Large intestine (tissue), 3 donors: ENCODE measurements around the gene WDR83. TPM values are rescaled to one million over a fixed set of nuclear protein-coding genes. Genes with fewer than 3 reads are reported as not detected.

Experiments used
- DNase-seq, 2 donors: peaks; one replicate each; pipeline versions ENCODE4 v3.0.0 to v3.0.0-alpha.2; 2013
- H3K27ac ChIP-seq: one replicate; pipeline ENCODE4 v1.5.1; 2013; ENCODE audit warnings: low read length
- H3K27me3 ChIP-seq: 2 replicates; pipeline ENCODE4 v1.6.1; 2013; ENCODE audit warnings: low read length; ENCODE audit not compliant: control insufficient read depth, insufficient read depth
- H3K36me3 ChIP-seq: 2 replicates; pipeline ENCODE4 v1.6.1; 2013; ENCODE audit warnings: low read length; ENCODE audit not compliant: control insufficient read depth, insufficient read depth
- H3K4me1 ChIP-seq: one replicate; pipeline ENCODE4 v1.6.1; 2013; ENCODE audit warnings: low read length; ENCODE audit not compliant: control insufficient read depth, insufficient read depth
- H3K4me3 ChIP-seq: one replicate; pipeline ENCODE4 v1.5.1; 2013; ENCODE audit warnings: low read length
- H3K9me3 ChIP-seq: one replicate; pipeline ENCODE4 v1.6.1; 2013; ENCODE audit warnings: mild to moderate bottlenecking, low read depth, low read length, moderate library complexity; ENCODE audit not compliant: control insufficient read depth
- WGBS: methylation state at CpG from one replicate; pipeline ENCODE4 v1.1.5; 2013; ENCODE audit warnings: low lambda C conversion rate; ENCODE audit not compliant: insufficient coverage; 5-methylcytosine and 5-hydroxymethylcytosine counted together
- polyA plus RNA-seq: library from polyadenylated mRNA; unstranded; fragments of 120-200 nt; gene quantifications from one replicate; pipeline ENCODE4 v1.2.1, GENCODE V29; 2013

The WDR83 gene
- polyA plus RNA-seq, 1 donor = 20.5 TPM

DNA sequence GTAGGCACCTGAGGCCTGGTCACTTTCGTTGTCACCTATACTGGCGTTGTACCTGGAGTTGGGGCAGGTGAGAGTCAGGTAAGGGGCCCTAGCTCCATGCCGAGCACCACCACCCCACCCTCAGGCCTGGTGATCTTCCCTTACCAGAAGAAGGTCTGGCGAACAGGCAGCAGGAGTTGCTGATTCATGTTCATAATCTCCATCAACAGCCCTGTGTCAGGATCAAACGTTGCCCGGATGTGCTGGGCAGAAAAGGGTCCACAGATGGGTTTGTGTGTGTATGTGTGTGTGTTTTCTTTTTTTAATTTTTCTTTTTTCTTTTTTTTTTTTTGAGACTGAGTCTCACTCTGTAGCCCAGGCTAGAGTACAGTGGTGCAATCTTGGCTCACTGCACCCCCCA, 14.4 kb upstream of the WDR83 start:
- peaks cover 5% of the 10 kb centered on the region for H3K4me1 ChIP-seq
- no CpG with 5 or more reads among the region's 6 CpGs for WGBS
- no peak overlapping the region for H3K27ac ChIP-seq
- H3K27me3 ChIP-seq = no peaks in the 10 kb centered on the region
- H3K4me3 ChIP-seq = no peak overlapping the region
- peaks cover under 1% of the 10 kb centered on the region for H3K9me3 ChIP-seq
- H3K36me3 ChIP-seq = peaks cover 13% of the 10 kb centered on the region
- DNase-seq = no peak

- Histone ChIP-seq H3K4me1 (no peaks in the 10 kb centered on the region), H3K36me3 (peaks cover 22% of the 10 kb centered on the region), H3K27me3 (no peaks in the 10 kb centered on the region), H3K27ac (no peak overlapping the region), H3K9me3 (peaks cover 6% of the 10 kb centered on the region), H3K4me3 (no peak overlapping the region)
- 67% methylated on average over 1 of the region's 8 CpGs for WGBS
- DNase-seq = no peak
Observed at GRCh38 chr19:12655546-12655945, 11.1 kb upstream of the WDR83 start.

DNA sequence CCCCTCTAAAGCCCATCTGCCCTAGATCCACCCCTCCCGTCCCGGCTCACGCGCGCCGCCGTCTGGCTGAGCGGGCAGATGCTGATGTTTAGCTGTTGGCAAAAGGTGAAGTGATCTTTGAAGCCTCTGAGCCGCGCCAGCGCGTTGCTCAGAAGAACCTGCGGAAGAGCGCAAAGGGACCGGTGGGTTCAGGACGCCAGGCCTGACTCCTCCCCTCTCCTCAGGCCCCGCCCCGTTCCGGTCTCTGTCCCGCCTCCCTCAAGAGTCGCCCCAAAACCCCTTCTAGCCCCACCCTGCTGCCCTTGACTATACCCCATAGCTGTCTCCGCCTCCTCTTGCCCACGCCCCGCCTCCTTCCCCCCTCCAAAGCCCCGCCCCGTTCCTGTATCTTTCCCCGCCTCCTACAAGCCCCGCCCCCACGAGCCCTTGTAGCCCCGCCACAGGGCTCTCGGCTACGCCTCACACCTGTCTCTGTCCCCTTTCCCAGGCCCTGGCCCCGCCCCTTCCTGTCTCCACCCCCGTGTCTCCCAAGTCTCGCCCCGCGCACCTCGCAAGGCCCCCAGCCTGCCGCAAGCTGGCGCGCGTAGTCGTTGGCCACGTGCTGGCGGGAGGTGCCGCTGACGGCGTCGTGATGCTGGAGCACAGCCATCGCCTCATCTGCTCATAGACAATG, 9.6 kb upstream of the WDR83 start:
- WGBS = no CpG with 5 or more reads among the region's 50 CpGs
- H3K4me3 ChIP-seq = no peak overlapping the region
- no peak overlapping the region for H3K27ac ChIP-seq
- no peaks in the 10 kb centered on the region for H3K27me3 ChIP-seq
- H3K4me1 ChIP-seq = no peaks in the 10 kb centered on the region
- DNase-seq = no peak
- H3K9me3 ChIP-seq = peaks cover 6% of the 10 kb centered on the region
- peaks cover 34% of the 10 kb centered on the region for H3K36me3 ChIP-seq

GRCh38 chr19:12657966-12658365, 8.6 kb upstream of the WDR83 start:
- H3K4me3 ChIP-seq = no peak overlapping the region
- H3K27ac ChIP-seq = no peak overlapping the region
- no peaks in the 10 kb centered on the region for H3K27me3 ChIP-seq
- WGBS = no CpG with 5 or more reads among the region's 22 CpGs
- peaks cover 6% of the 10 kb centered on the region for H3K9me3 ChIP-seq
- no peak for DNase-seq
- no peaks in the 10 kb centered on the region for H3K4me1 ChIP-seq
- H3K36me3 ChIP-seq = peaks cover 37% of the 10 kb centered on the region

GRCh38 chr19:12660980-12661379, 5.6 kb upstream of the WDR83 start:
- Histone ChIP-seq H3K27ac (no peak overlapping the region), H3K27me3 (no peaks in the 10 kb centered on the region), H3K9me3 (peaks cover 6% of the 10 kb centered on the region), H3K4me3 (no peak overlapping the region), H3K4me1 (no peaks in the 10 kb centered on the region), H3K36me3 (peaks cover 38% of the 10 kb centered on the region)
- no peak for DNase-seq
- WGBS = no CpG with 5 or more reads among the region's 12 CpGs

DNA sequence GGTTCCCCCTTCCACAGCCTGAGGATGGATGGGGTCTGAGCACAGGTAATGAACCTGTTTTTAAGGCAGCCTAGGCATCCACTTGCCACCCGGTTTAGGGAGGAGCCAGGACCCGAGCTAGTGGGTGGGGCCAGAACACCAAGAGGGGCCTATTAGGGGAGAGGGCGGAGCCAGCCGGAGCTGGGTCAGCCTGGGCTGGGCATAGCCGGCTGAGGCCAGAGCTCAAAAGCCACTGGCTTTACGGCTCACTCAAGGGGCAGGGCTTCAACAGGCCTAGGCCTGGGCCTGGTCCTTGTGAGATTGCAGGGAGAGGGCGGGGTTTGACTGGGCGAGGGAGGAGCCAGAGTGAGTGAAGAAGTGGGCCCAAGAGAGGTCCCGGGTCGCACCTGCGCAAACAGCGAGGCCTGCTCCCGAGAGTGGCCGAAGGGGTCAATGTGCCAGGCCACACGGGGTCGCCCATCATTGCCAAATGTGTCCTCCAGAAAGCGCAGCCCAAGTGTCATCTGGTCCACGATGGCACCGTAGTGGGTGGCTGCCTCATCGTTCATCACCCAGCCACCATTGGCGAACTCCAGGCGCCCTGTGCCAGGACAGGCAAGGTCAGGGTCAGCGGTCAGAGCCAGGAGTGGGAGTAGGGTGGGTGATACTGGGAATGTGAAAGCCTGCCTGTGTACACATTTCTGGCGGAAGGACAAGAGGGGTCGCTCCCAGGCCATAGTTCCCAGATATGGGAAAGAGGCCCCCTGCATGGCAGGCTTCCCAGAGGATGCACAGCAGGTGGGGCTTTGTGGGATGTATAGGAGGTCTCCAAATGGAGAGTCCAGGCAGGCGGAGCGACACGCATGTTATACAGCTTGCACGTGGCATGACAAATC, 2.0 kb upstream of the WDR83 start:
- WGBS = no CpG with 5 or more reads among the region's 29 CpGs
- DNase-seq = peak in 1 of 2 donors; percentile 28
- H3K27ac ChIP-seq = no peak overlapping the region
- H3K36me3 ChIP-seq = peaks cover 35% of the 10 kb centered on the region
- H3K27me3 ChIP-seq = no peaks in the 10 kb centered on the region
- peaks cover 13% of the 10 kb centered on the region for H3K4me1 ChIP-seq
- no peaks in the 10 kb centered on the region for H3K9me3 ChIP-seq
- H3K4me3 ChIP-seq = no peak overlapping the region

- DNase-seq = no peak
- Histone ChIP-seq H3K27me3 (no peaks in the 10 kb centered on the region), H3K36me3 (peaks cover 35% of the 10 kb centered on the region), H3K9me3 (no peaks in the 10 kb centered on the region), H3K27ac (no peak overlapping the region), H3K4me1 (peaks cover 15% of the 10 kb centered on the region), H3K4me3 (no peak overlapping the region)
- no CpG with 5 or more reads among the region's 10 CpGs for WGBS
Observed at GRCh38 chr19:12665281-12665573, 1.4 kb upstream of the WDR83 start.

DNA sequence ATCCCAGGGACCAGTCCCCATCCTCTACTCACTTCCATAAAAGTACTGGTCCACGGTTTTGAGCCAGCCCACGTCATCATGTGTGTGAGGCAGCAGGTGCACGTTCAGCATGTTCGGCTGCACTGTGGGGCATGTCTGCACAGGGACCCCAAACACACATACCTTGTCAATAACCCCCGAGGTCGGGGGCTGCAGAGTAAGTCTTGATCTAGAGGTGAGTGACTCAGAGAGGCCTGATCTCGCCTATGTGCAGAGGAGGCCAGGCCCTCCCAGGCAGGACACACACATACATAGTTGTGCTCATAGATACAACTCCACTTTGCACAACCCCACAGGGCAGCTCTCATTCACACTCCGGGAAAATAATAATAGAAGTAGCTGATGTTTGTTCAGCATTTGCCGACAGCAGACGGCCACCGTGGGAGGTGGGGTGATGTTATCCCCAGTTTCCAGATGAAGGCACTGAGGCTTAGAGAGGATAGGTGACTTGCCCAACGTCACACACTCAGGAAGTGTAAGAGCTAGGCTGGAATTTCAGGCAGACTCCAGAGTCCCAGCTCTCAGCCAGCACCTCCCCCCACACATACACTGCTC, 839 bp upstream of the WDR83 start:
- no peak for DNase-seq
- Histone ChIP-seq H3K9me3 (no peaks in the 10 kb centered on the region), H3K4me1 (peaks cover 20% of the 10 kb centered on the region), H3K36me3 (peaks cover 32% of the 10 kb centered on the region), H3K4me3 (peak overlapping the region; percentile 89), H3K27ac (no peak overlapping the region), H3K27me3 (no peaks in the 10 kb centered on the region)
- WGBS = no CpG with 5 or more reads among the region's 12 CpGs

DNA sequence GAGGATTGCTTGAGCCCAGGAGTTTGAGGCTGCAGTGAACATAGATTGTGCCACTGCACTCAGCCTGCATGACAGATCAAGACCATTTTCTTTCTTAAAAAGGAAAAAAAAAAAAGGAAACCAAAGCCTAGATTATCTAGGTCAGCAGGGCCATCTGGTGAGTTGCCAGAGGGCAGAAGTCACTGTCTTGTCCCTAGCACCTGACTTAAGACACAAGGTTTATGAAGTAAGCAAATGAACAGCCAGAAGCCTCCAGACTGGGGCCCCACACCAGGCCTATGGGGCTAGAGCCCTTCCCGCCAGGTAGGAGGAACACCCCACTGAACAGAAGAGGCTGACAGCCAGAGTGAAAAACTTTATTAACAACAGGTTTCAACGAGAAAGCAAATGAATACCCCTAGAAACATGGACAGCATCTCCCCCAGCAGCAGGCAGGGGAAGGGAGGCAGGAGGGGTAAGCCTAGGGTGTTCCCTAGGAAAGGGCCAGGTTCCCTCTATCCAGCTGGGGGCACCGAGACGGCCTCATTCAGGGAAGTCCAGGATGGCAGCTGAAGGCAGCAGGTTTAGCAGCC, 1.2 kb downstream of the WDR83 start:
- Histone ChIP-seq H3K4me3 (peak overlapping the region; percentile 89), H3K4me1 (peaks cover 21% of the 10 kb centered on the region), H3K27me3 (no peaks in the 10 kb centered on the region), H3K36me3 (peaks cover 24% of the 10 kb centered on the region), H3K9me3 (no peaks in the 10 kb centered on the region), H3K27ac (peak overlapping the region; percentile 93)
- WGBS = no CpG with 5 or more reads among the region's 4 CpGs
- DNase-seq = peak; percentile 62 to 64

DNA sequence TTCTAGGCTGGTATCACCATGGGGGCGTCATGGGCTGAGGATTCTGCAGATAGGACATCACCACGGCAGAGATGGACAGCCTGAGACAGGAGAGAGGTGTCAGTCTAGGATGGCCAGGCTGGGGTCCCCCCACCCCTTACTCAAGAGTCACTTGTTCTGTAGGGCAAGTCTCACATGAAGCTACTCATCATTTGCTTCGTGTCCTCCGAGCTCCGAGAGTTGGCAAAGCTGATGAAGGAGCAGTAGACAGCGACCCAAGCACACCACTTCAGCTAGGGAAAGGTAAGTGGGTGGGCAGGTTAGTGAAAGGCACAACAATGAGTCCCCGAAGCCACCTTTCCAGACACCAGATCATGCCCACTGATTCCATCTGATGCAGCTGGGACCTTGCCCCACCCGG, 1.7 kb downstream of the WDR83 start:
- no peak for DNase-seq
- WGBS = no CpG with 5 or more reads among the region's 8 CpGs
- Histone ChIP-seq H3K9me3 (no peaks in the 10 kb centered on the region), H3K4me1 (peaks cover 21% of the 10 kb centered on the region), H3K36me3 (peaks cover 21% of the 10 kb centered on the region), H3K27me3 (no peaks in the 10 kb centered on the region), H3K4me3 (peak overlapping the region; percentile 71), H3K27ac (peak overlapping the region; percentile 93)
